IMR-90 (cell line): ENCODE measurements around the gene GFOD2. TPM values are rescaled to one million over a fixed set of nuclear protein-coding genes. Genes with fewer than 3 reads are reported as not detected.

Experiments
- ATAC-seq: fragments of 200-7000 bp; cut with Tn5 transposase; 2 replicates; pipeline ENCODE4 v1.9.1; 2020; ENCODE audit warnings: low read depth, mild to moderate bottlenecking, moderate library complexity
- BruUV-seq: library from RNA; stranded (reverse); fragments of 400-500 nt; replicated peaks from 2 replicates; lab custom pipeline; 2021; lab: Mats Ljungman, UMichigan
- CTCF ChIA-PET: fragments of 300-600 bp; formaldehyde crosslinking; extraction: SDS; loops from one replicate; lab custom pipeline; 2021; ENCODE audit warnings: antibody characterized with exemption; lab: Yijun Ruan, JAX
- POLR2A ChIA-PET: fragments of 300-600 bp; sonication (Branson Sonifier 250); formaldehyde crosslinking; loops from one replicate; lab custom pipeline; 2022; ENCODE audit warnings: antibody characterized with exemption; ENCODE audit not compliant: unreplicated experiment; lab: Charles Lee
- DNase-seq: peaks from one replicate; pipeline ENCODE4 v3.0.0; 2013
- H2AFZ ChIP-seq: replicated peaks from 2 replicates; pipeline ENCODE3; 2013; ENCODE audit warnings: low read length, mild to moderate bottlenecking; ENCODE audit not compliant: poor library complexity
- H2AK5ac ChIP-seq: 2 replicates; pipeline ENCODE4 v1.6.1; 2013; ENCODE audit warnings: low read depth, low read length, inconsistent platforms
- H2AK9ac ChIP-seq: replicated peaks from 2 replicates; pipeline ENCODE3; 2013; ENCODE audit warnings: mild to moderate bottlenecking, low read depth, low read length, moderate library complexity; ENCODE audit not compliant: poor library complexity
- H2BK120ac ChIP-seq: 2 replicates; pipeline ENCODE4 v1.6.1; 2013; ENCODE audit warnings: low read depth, low read length, inconsistent platforms
- H2BK15ac ChIP-seq: 3 replicates; pipeline ENCODE4 v1.6.1; 2013; ENCODE audit warnings: low read depth, low read length, inconsistent platforms
- H2BK20ac ChIP-seq: 2 replicates; pipeline ENCODE4 v1.6.1; 2013; ENCODE audit warnings: low read depth, mild to moderate bottlenecking, inconsistent platforms, low read length, moderate library complexity
- H2BK5ac ChIP-seq: 2 replicates; pipeline ENCODE4 v1.6.1; 2013; ENCODE audit warnings: mild to moderate bottlenecking, low read depth, low read length, inconsistent platforms; ENCODE audit not compliant: poor library complexity, severe bottlenecking
- H3K14ac ChIP-seq: replicated peaks from 2 replicates; pipeline ENCODE4 v1.6.1; 2013; ENCODE audit warnings: low read depth, low read length, inconsistent platforms
- H3K18ac ChIP-seq: 2 replicates; pipeline ENCODE4 v1.6.1; 2013; ENCODE audit warnings: low read depth, low read length, control low read depth
- H3K23ac ChIP-seq: 2 replicates; pipeline ENCODE4 v1.6.1; 2013; ENCODE audit warnings: low read depth, low read length, inconsistent platforms
- H3K27ac ChIP-seq: 2 replicates; pipeline ENCODE4 v1.5.1; 2013; ENCODE audit warnings: mild to moderate bottlenecking, control low read depth, low read length; ENCODE audit not compliant: insufficient read depth
- H3K27me3 ChIP-seq: 2 replicates; pipeline ENCODE4 v1.6.1; 2013; ENCODE audit warnings: low read length; ENCODE audit not compliant: control insufficient read depth, insufficient read depth
- H3K36me3 ChIP-seq: 2 replicates; pipeline ENCODE4 v1.6.1; 2013; ENCODE audit warnings: low read length, mixed read lengths; ENCODE audit not compliant: control insufficient read depth, insufficient read depth
- H3K4ac ChIP-seq: 2 replicates; pipeline ENCODE4 v1.6.1; 2013; ENCODE audit warnings: low read depth, low read length, inconsistent platforms
- H3K4me1 ChIP-seq: 2 replicates; pipeline ENCODE4 v1.6.1; 2013; ENCODE audit warnings: low read length, mixed read lengths; ENCODE audit not compliant: control insufficient read depth, insufficient read depth
- H3K4me2 ChIP-seq: 2 replicates; pipeline ENCODE4 v1.6.1; 2013; ENCODE audit warnings: low read depth, mild to moderate bottlenecking, control low read depth, low read length, moderate library complexity
- H3K4me3 ChIP-seq: 2 replicates; pipeline ENCODE4 v1.5.1; 2013; ENCODE audit warnings: low read depth, mild to moderate bottlenecking, control low read depth, low read length, moderate library complexity; ENCODE audit not compliant: insufficient read depth
- H3K56ac ChIP-seq: 2 replicates; pipeline ENCODE4 v1.6.1; 2013; ENCODE audit warnings: low read length, inconsistent platforms; ENCODE audit not compliant: insufficient read depth; ENCODE audit errors: extremely low read depth
- H3K79me1 ChIP-seq, 2 experiments: 2 replicates each; pipeline ENCODE4 v1.6.1; 2013; ENCODE audit warnings: low read length in 2 of 2, inconsistent platforms in 1 of 2, low read depth in 1 of 2
- H3K9ac ChIP-seq: 2 replicates; pipeline ENCODE4 v1.6.1; 2013; ENCODE audit warnings: low read depth, low read length, control low read depth
- H3K9me1 ChIP-seq: 2 replicates; pipeline ENCODE4 v1.6.1; 2013; ENCODE audit warnings: low read length, inconsistent platforms; ENCODE audit not compliant: insufficient read depth
- H3K9me3 ChIP-seq: 2 replicates; pipeline ENCODE4 v1.6.1; 2013; ENCODE audit warnings: low read length; ENCODE audit not compliant: control insufficient read depth, insufficient read depth
- H4K20me1 ChIP-seq: 2 replicates; pipeline ENCODE4 v1.6.1; 2013; ENCODE audit warnings: low read length, inconsistent platforms; ENCODE audit not compliant: insufficient read depth
- H4K5ac ChIP-seq: 2 replicates; pipeline ENCODE4 v1.6.1; 2013; ENCODE audit warnings: mild to moderate bottlenecking, low read depth, low read length, control low read depth
- H4K8ac ChIP-seq, 2 experiments: 2 replicates each; pipeline ENCODE4 v1.6.1; 2013; ENCODE audit warnings: low read depth in 2 of 2, low read length in 2 of 2, control low read depth in 1 of 2, inconsistent platforms in 1 of 2
- H4K91ac ChIP-seq: 2 replicates; pipeline ENCODE4 v1.6.1; 2013; ENCODE audit warnings: low read depth, low read length, inconsistent platforms; ENCODE audit not compliant: insufficient read depth
- BHLHE40 ChIP-seq: fragments of 150-350 bp; IDR thresholded peaks from 2 replicates; pipeline ENCODE4 v1.6.1; 2016; ENCODE audit warnings: mild to moderate bottlenecking, low read depth, low read length
- CEBPB ChIP-seq: IDR thresholded peaks from 2 replicates; pipeline ENCODE4 v1.6.1; 2012; ENCODE audit warnings: low read depth, low read length, improper control_type of control experiment
- CHD1 ChIP-seq: IDR thresholded peaks from 2 replicates; pipeline ENCODE4 v1.6.1; 2012; ENCODE audit warnings: low read depth, low read length, improper control_type of control experiment
- CTCF ChIP-seq: conservative IDR thresholded peaks from 2 replicates; pipeline ENCODE4 v1.5.1; 2012; ENCODE audit warnings: mild to moderate bottlenecking, low read depth, low read length, improper control_type of control experiment
- FOS ChIP-seq: fragments of 150-350 bp; IDR thresholded peaks from 2 replicates; pipeline ENCODE4 v1.6.1; 2016; ENCODE audit warnings: low read depth, low read length
- MAFK ChIP-seq: IDR thresholded peaks from 2 replicates; pipeline ENCODE4 v1.6.1; 2012; ENCODE audit warnings: low read depth, low read length, improper control_type of control experiment
- MXI1 ChIP-seq: IDR thresholded peaks from 2 replicates; pipeline ENCODE4 v1.6.1; 2012; ENCODE audit warnings: low read depth, mild to moderate bottlenecking, low read length, moderate library complexity, borderline replicate concordance
- POLR2A ChIP-seq: IDR thresholded peaks from 2 replicates; pipeline ENCODE4 v1.6.1; 2012; ENCODE audit warnings: mild to moderate bottlenecking, low read depth, low read length
- RAD21 ChIP-seq: IDR thresholded peaks from 2 replicates; pipeline ENCODE4 v1.6.1; 2012; ENCODE audit warnings: low read length, improper control_type of control experiment
- RCOR1 ChIP-seq: IDR thresholded peaks from 2 replicates; pipeline ENCODE4 v1.6.1; 2012; ENCODE audit warnings: mild to moderate bottlenecking, low read length, improper control_type of control experiment; ENCODE audit not compliant: insufficient replicate concordance
- RFX5 ChIP-seq: IDR thresholded peaks from 2 replicates; pipeline ENCODE4 v1.8.0; 2012; ENCODE audit warnings: low read depth, mild to moderate bottlenecking, low read length, moderate library complexity
- SMC3 ChIP-seq: fragments of 150-350 bp; IDR thresholded peaks from 2 replicates; pipeline ENCODE4 v1.6.1; 2016; ENCODE audit warnings: low read depth, mild to moderate bottlenecking, antibody characterized with exemption, low read length, moderate library complexity
- WGBS, 2 experiments: methylation state at CpG; one replicate each; pipeline versions ENCODE4 v1.1.5 to v1.1.7; 2013; ENCODE audit warnings: missing lambda C conversion rate in 2 of 2; ENCODE audit not compliant: insufficient read length in 1 of 2; ENCODE audit errors: extremely low coverage in 2 of 2; 5-methylcytosine and 5-hydroxymethylcytosine counted together
- dilution Hi-C: fragments of 300-500 bp; cut with HindIII; formaldehyde crosslinking; loops from one replicate; pipeline ENCODE4 v1.14.3; 2018; ENCODE audit warnings: low sequenced_read_pairs; ENCODE audit not compliant: unreplicated experiment
- in situ Hi-C: fragments of 300-500 bp; cut with MboI; formaldehyde crosslinking; loops from 3 replicates; pipeline ENCODE4 v1.14.3; 2019; ENCODE audit warnings: low sequenced_read_pairs, inconsistent platforms, mixed read lengths
- intact Hi-C: fragments of 100-400 bp; cut with micrococcal nuclease; formaldehyde crosslinking; loops from 2 replicates; pipeline ENCODE4 v1.10.0; 2022
- polyA plus RNA-seq, 3 experiments: library from polyadenylated mRNA; depleted of rRNA; stranded (reverse); fragments of >200 nt; gene quantifications; 2 replicates each; pipeline ENCODE4 v1.2.3, GENCODE V29; 2012; ENCODE audit warnings: low replicate concordance in 1 of 3
- total RNA-seq: library from RNA; depleted of rRNA; stranded (reverse); fragments of >200 nt; gene quantifications from 2 replicates; pipeline ENCODE4 v1.2.3, GENCODE V29; 2012
- TF ChIP-seq, protein P1 (sequence below): fragments of 150-350 bp; IDR thresholded peaks from 2 replicates; pipeline ENCODE4 v1.6.1; 2017; ENCODE audit warnings: mild to moderate bottlenecking, antibody characterized with exemption, low read length, low read depth

GFOD2 gene
- total and polyA plus RNA-seq, 2 of the 4 experiments (the other 2 are of a cell fraction): 12.3 to 18.1 TPM

GRCh38 chr16:67723151-67723910 lies 4.2 kb upstream of the GFOD2 start (continued):
- TF ChIP-seq FOS: no peak

DNA sequence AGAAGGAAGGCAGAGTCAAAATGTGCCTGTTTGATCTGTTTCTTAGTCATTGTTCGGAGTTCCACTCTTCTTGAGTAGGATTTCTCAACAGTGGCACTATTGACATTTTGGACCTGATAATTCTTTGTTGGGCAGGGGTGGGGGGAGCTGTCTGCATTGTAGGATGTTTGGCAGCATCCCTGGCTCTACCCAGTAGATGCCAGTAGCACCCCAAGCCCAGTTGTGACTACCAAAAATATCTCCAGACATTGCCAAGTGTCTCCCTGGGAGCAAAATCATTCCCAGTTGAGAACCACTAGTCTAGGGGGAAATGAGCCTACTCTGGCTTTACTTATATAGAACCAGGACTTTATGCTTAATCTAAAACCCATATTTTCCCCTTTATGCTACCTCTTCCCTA lies 1.1 kb upstream of the GFOD2 start:
- peak overlapping the region; percentile 96 for H2AFZ ChIP-seq
- peak overlapping the region; percentile 94 for H2AK9ac ChIP-seq
- dilution Hi-C loops (no loop called here), intact Hi-C loops (no loop called here), in situ Hi-C loops (no loop called here)
- no peak for DNase-seq
- peak overlapping the region; percentile 75 to 99; a peak in 3 of 4 replicates for H4K8ac ChIP-seq
- peak overlapping the region; percentile 92; the same call in 1 of the 2 replicates for H2AK5ac ChIP-seq
- H4K91ac ChIP-seq: no peak overlapping the region
- no peak overlapping the region for H2BK20ac ChIP-seq
- peak overlapping the region; percentile 98; the same call in 1 of the 2 replicates for H3K23ac ChIP-seq
- H3K4me3 ChIP-seq: peak overlapping the region; percentile 89; the same call in 1 of the 2 replicates
- no CpG with 5 or more reads among the region's 1 CpG for WGBS, 2 experiments
- no peaks in the 10 kb centered on the region for H3K9me3 ChIP-seq
- H4K20me1 ChIP-seq: peaks cover 4% of the 10 kb centered on the region; the same call in 1 of the 2 replicates
- H3K4me2 ChIP-seq: peak overlapping the region; percentile 96
- no TSS peak for BruUV-seq
- POLR2A ChIA-PET: no interaction called here
- H3K18ac ChIP-seq: no peak overlapping the region
- no peaks in the 10 kb centered on the region for H3K27me3 ChIP-seq
- H3K4ac ChIP-seq: peak overlapping the region; percentile 98
- no peak overlapping the region for H2BK120ac ChIP-seq
- peak overlapping the region; percentile 36 for H2BK5ac ChIP-seq
- H3K79me1 ChIP-seq: peaks cover 12 to 36% of the 10 kb centered on the region in 2 experiments
- peak overlapping the region; percentile 89; the same call in 1 of the 2 replicates for H3K9ac ChIP-seq
- H3K56ac ChIP-seq: no peak overlapping the region
- no peak overlapping the region for H2BK15ac ChIP-seq
- no peak overlapping the region for H4K5ac ChIP-seq
- H3K9me1 ChIP-seq: peaks cover 13% of the 10 kb centered on the region; the same call in 1 of the 2 replicates
- peaks cover 8% of the 10 kb centered on the region for H3K4me1 ChIP-seq
- peaks cover 8% of the 10 kb centered on the region; the same call in 1 of the 2 replicates for H3K36me3 ChIP-seq
- peak overlapping the region; percentile 89 for H3K27ac ChIP-seq
- ATAC-seq: no peak
- 0 out of 2 replicates have a peak overlapping the region, but pooled peaks have one; percentile 43 for H3K14ac ChIP-seq
- CTCF ChIA-PET: interaction anchor here (0.6 kb wide), 1 partner anchor 550 kb away, joined by 3 read pairs; the partner anchor contains the start of gene NOL3
- TF ChIP-seq CEBPB: no peak
- no peak for TF ChIP-seq RFX5
- no peak for TF ChIP-seq POLR2A
- no peak for TF ChIP-seq SMC3
- TF ChIP-seq RAD21: no peak
- TF ChIP-seq CTCF: no peak
- TF ChIP-seq MXI1: no peak
- TF ChIP-seq, protein P1, sequence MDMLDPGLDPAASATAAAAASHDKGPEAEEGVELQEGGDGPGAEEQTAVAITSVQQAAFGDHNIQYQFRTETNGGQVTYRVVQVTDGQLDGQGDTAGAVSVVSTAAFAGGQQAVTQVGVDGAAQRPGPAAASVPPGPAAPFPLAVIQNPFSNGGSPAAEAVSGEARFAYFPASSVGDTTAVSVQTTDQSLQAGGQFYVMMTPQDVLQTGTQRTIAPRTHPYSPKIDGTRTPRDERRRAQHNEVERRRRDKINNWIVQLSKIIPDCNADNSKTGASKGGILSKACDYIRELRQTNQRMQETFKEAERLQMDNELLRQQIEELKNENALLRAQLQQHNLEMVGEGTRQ: no peak
- TF ChIP-seq MAFK: no peak
- no peak for TF ChIP-seq FOS
- TF ChIP-seq CHD1: no peak
- no peak for TF ChIP-seq BHLHE40
- TF ChIP-seq RCOR1: no peak
